SU-DHL-6 (cell line): Measurements from ENCODE around the gene CD79A.

Experiments
- H2AFZ ChIP-seq: fragments of 200-600 bp; sonication (generic); 2 replicates; pipeline ENCODE4 v1.6.1; 2014; ENCODE audit warnings: low read depth, mild to moderate bottlenecking, moderate library complexity, mixed read lengths, antibody characterized with exemption, low read length; ENCODE audit not compliant: severe bottlenecking
- H3F3A ChIP-seq: fragments of 200-600 bp; shearing (Covaris generic); 2 replicates; pipeline ENCODE4 v1.6.0; 2016; ENCODE audit warnings: antibody characterized with exemption, mild to moderate bottlenecking; ENCODE audit not compliant: insufficient read depth
- H3K27ac ChIP-seq: fragments of 200-600 bp; sonication (generic); 2 replicates; pipeline ENCODE4 v1.5.1; 2016; ENCODE audit warnings: low read depth, mild to moderate bottlenecking, low read length, moderate library complexity, mixed read lengths
- H3K27me3 ChIP-seq: fragments of 200-600 bp; sonication (generic), shearing (Covaris generic); 2 replicates; pipeline ENCODE4 v1.6.0; 2014; ENCODE audit warnings: mild to moderate bottlenecking, low read length
- H3K36me3 ChIP-seq: fragments of 200-600 bp; sonication (generic); 2 replicates; pipeline ENCODE4 v1.6.1; 2014; ENCODE audit warnings: mild to moderate bottlenecking, low read length, mixed read lengths
- H3K4me2 ChIP-seq: fragments of 300-600, 200-600 bp; shearing (Covaris generic), sonication (generic); 2 replicates; pipeline ENCODE4 v1.6.0; 2014; ENCODE audit warnings: low read length, low read depth, mild to moderate bottlenecking; ENCODE audit not compliant: poor library complexity, severe bottlenecking
- H3K4me3 ChIP-seq: fragments of 200-600 bp; sonication (generic); 2 replicates; pipeline ENCODE4 v1.5.1; 2014; ENCODE audit warnings: antibody characterized with exemption, low read length, mild to moderate bottlenecking, mixed read lengths; ENCODE audit not compliant: insufficient read depth, poor library complexity, severe bottlenecking
- H3K79me2 ChIP-seq: fragments of 200-600 bp; sonication (generic); 2 replicates; pipeline ENCODE4 v1.6.1; 2014; ENCODE audit warnings: mild to moderate bottlenecking, low read length, moderate library complexity; ENCODE audit not compliant: insufficient read depth
- H3K9ac ChIP-seq: fragments of 200-600 bp; sonication (generic); 2 replicates; pipeline ENCODE4 v1.7.0; 2014; ENCODE audit warnings: mild to moderate bottlenecking, low read length
- H3K9me2 ChIP-seq: fragments of 200-600 bp; sonication (generic); replicated peaks from 2 replicates; pipeline ENCODE4 v1.6.1; 2014; ENCODE audit warnings: low read length; ENCODE audit not compliant: insufficient read depth
- H3K9me3 ChIP-seq: fragments of 200-600 bp; sonication (generic); 2 replicates; pipeline ENCODE4 v1.6.1; 2014; ENCODE audit warnings: low read length, mixed read lengths; ENCODE audit not compliant: insufficient read depth
- H4K20me1 ChIP-seq: fragments of 200-600 bp; sonication (generic); 2 replicates; pipeline ENCODE4 v1.6.1; 2014; ENCODE audit warnings: low read depth, mild to moderate bottlenecking, antibody characterized with exemption, low read length, moderate library complexity, mixed read lengths
- EZH2phosphoT487 ChIP-seq: fragments of 200-600 bp; sonication (generic), shearing (Covaris generic); conservative IDR thresholded peaks from 2 replicates; pipeline ENCODE4 v1.6.1; 2018; ENCODE audit warnings: mild to moderate bottlenecking, antibody characterized with exemption, low read length, moderate library complexity, mixed read lengths
- TF ChIP-seq, protein P1 (sequence below): fragments of 200-600 bp; sonication (generic); IDR thresholded peaks from one replicate; pipeline ENCODE4 v1.5.1; 2017; ENCODE audit warnings: antibody characterized with exemption, mild to moderate bottlenecking, low read length, moderate library complexity; ENCODE audit not compliant: insufficient read depth, poor library complexity, severe bottlenecking

Gene CD79A

DNA sequence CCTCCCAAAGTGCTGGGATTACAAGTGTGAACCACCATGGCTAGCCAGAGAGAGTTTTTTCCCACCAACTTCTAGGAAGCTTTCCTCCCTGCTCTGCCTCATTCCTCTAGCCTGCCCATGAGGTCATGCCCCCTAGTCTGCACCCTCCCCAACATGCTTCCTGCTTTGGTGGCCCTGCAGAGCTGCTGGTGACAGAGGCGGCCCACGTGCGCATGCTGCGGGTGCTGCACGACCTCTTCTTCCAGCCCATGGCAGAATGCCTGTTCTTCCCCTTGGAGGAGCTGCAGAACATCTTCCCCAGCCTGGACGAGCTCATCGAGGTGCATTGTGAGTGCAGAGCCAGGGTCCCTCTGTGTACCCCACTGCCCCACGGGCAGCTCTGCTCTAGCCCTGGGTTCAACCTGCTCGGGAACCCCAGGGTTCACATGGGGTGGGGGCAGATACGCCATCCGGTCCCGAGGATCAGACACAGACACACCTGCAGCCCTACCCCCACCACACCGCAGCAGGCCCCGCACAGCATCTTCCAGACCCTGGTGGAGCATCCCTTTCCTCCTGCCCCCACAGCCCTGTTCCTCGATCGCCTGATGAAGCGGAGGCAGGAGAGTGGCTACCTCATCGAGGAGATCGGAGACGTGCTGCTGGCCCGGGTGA, 24.8 kb downstream of the CD79A start:
- Histone ChIP-seq H3K36me3 (0 out of 2 replicates have a peak, but pooled peaks cover 4% of the 10 kb centered on the region), H3F3A (peaks cover 30% of the 10 kb centered on the region), H2AFZ (no peak overlapping the region), H3K9me2 (no peaks in the 10 kb centered on the region), H3K4me2 (no peak overlapping the region), H4K20me1 (no peaks in the 10 kb centered on the region), H3K79me2 (no peaks in the 10 kb centered on the region), H3K27me3 (no peaks in the 10 kb centered on the region), H3K4me3 (no peak overlapping the region), H3K9me3 (no peaks in the 10 kb centered on the region), H3K9ac (no peak overlapping the region), H3K27ac (no peak overlapping the region)
- TF ChIP-seq, protein P1, sequence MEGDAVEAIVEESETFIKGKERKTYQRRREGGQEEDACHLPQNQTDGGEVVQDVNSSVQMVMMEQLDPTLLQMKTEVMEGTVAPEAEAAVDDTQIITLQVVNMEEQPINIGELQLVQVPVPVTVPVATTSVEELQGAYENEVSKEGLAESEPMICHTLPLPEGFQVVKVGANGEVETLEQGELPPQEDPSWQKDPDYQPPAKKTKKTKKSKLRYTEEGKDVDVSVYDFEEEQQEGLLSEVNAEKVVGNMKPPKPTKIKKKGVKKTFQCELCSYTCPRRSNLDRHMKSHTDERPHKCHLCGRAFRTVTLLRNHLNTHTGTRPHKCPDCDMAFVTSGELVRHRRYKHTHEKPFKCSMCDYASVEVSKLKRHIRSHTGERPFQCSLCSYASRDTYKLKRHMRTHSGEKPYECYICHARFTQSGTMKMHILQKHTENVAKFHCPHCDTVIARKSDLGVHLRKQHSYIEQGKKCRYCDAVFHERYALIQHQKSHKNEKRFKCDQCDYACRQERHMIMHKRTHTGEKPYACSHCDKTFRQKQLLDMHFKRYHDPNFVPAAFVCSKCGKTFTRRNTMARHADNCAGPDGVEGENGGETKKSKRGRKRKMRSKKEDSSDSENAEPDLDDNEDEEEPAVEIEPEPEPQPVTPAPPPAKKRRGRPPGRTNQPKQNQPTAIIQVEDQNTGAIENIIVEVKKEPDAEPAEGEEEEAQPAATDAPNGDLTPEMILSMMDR = no peak
- TF ChIP-seq EZH2phosphoT487 = no peak

GRCh38 chr19:41902594-41902993, 25.5 kb downstream of the CD79A start:
- Histone ChIP-seq H2AFZ (no peak overlapping the region), H4K20me1 (no peaks in the 10 kb centered on the region), H3K9me2 (no peaks in the 10 kb centered on the region), H3K9me3 (no peaks in the 10 kb centered on the region), H3K36me3 (0 out of 2 replicates have a peak, but pooled peaks cover 4% of the 10 kb centered on the region), H3K79me2 (no peaks in the 10 kb centered on the region), H3F3A (peaks cover 37% of the 10 kb centered on the region), H3K4me3 (no peak overlapping the region), H3K9ac (no peak overlapping the region), H3K4me2 (no peak overlapping the region), H3K27me3 (no peaks in the 10 kb centered on the region), H3K27ac (no peak overlapping the region)
- TF ChIP-seq, protein P1 = no peak
- TF ChIP-seq EZH2phosphoT487 = no peak

- Histone ChIP-seq H3K4me2 (no peak overlapping the region), H3K9me2 (no peaks in the 10 kb centered on the region), H2AFZ (no peak overlapping the region), H3K9ac (no peak overlapping the region), H3K27me3 (no peaks in the 10 kb centered on the region), H3K79me2 (no peaks in the 10 kb centered on the region), H3K4me3 (no peak overlapping the region), H3K9me3 (no peaks in the 10 kb centered on the region), H3F3A (peaks cover 43% of the 10 kb centered on the region), H3K36me3 (0 out of 2 replicates have a peak, but pooled peaks cover 4% of the 10 kb centered on the region), H3K27ac (no peak overlapping the region), H4K20me1 (no peaks in the 10 kb centered on the region)
- TF ChIP-seq, protein P1 = no peak
- no peak for TF ChIP-seq EZH2phosphoT487
Observed at GRCh38 chr19:41903193-41903953, 26.3 kb downstream of the CD79A start.
